Liver (tissue), 9 donors: ENCODE results near the gene MAP1S. TPM values are rescaled to one million over a fixed set of nuclear protein-coding genes. Genes with fewer than 3 reads are reported as not detected.

Experiments
- DNase-seq: peaks from one replicate; pipeline ENCODE4 v3.0.0-alpha.2; 2017; ENCODE audit warnings: low spot score
- H3K27ac ChIP-seq, 2 donors: one replicate each; pipeline ENCODE4 v1.7.0; 2013; ENCODE audit warnings: inconsistent platforms in 2 of 2, low read length in 2 of 2, control low read depth in 1 of 2, low read depth in 1 of 2, mild to moderate bottlenecking in 1 of 2
- H3K27me3 ChIP-seq, 4 donors: one replicate each; pipeline versions ENCODE4 v1.6.1 to v1.7.0; 2013; ENCODE audit warnings: low read length in 3 of 4, inconsistent platforms in 1 of 4, mild to moderate bottlenecking in 1 of 4, moderate library complexity in 1 of 4; ENCODE audit not compliant: control insufficient read depth in 4 of 4, insufficient read depth in 4 of 4
- H3K36me3 ChIP-seq, 4 donors: one replicate each; pipeline versions ENCODE4 v1.6.1 to v1.7.0; 2013; ENCODE audit warnings: low read length in 3 of 4, mild to moderate bottlenecking in 3 of 4, low read depth in 1 of 4, moderate library complexity in 1 of 4; ENCODE audit not compliant: control insufficient read depth in 4 of 4, insufficient read depth in 3 of 4
- H3K4me1 ChIP-seq, 4 donors: one replicate each; pipeline versions ENCODE4 v1.6.1 to v1.7.0; 2013; ENCODE audit warnings: low read length in 3 of 4, mild to moderate bottlenecking in 3 of 4, moderate library complexity in 1 of 4; ENCODE audit not compliant: control insufficient read depth in 4 of 4, insufficient read depth in 4 of 4
- H3K4me3 ChIP-seq, 3 donors: one replicate each; pipeline versions ENCODE4 v1.6.1 to v1.7.0; 2013; ENCODE audit warnings: low read length in 3 of 3, control low read depth in 1 of 3, low read depth in 1 of 3, mild to moderate bottlenecking in 1 of 3
- H3K9ac ChIP-seq, 2 donors: one replicate each; pipeline ENCODE4 v1.7.0; 2013; ENCODE audit warnings: low read length in 2 of 2, mild to moderate bottlenecking in 2 of 2, moderate library complexity in 2 of 2, control low read depth in 1 of 2, low read depth in 1 of 2
- H3K9me3 ChIP-seq, 4 donors: one replicate each; pipeline versions ENCODE4 v1.6.1 to v1.7.0; 2013; ENCODE audit warnings: low read length in 3 of 4; ENCODE audit not compliant: control insufficient read depth in 4 of 4
- ATF3 ChIP-seq: IDR thresholded peaks from 2 replicates; pipeline ENCODE4 v1.6.1; 2016; ENCODE audit warnings: antibody characterized with exemption
- EGR1 ChIP-seq, 2 donors: IDR thresholded peaks; 2 replicates each; pipeline ENCODE4 v1.6.1; 2016 to 2018; ENCODE audit warnings: antibody characterized with exemption in 2 of 2, low read depth in 2 of 2
- FOXA1 ChIP-seq: IDR thresholded peaks from 2 replicates; pipeline ENCODE4 v1.6.1; 2016; ENCODE audit warnings: antibody characterized with exemption
- FOXA2 ChIP-seq: IDR thresholded peaks from 2 replicates; pipeline ENCODE4 v1.6.1; 2016; ENCODE audit warnings: antibody characterized with exemption
- GABPA ChIP-seq, 2 donors: IDR thresholded peaks in 1 of 2; conservative IDR thresholded peaks in 1 of 2; 2 replicates each; pipeline ENCODE4 v1.6.1; 2016; ENCODE audit warnings: antibody characterized with exemption in 2 of 2, mild to moderate bottlenecking in 1 of 2, moderate library complexity in 1 of 2
- HNF4A ChIP-seq, 2 donors: conservative IDR thresholded peaks; 2 replicates each; pipeline ENCODE4 v1.6.1; 2016; ENCODE audit warnings: antibody characterized with exemption in 2 of 2, mild to moderate bottlenecking in 2 of 2
- JUND ChIP-seq, 2 donors: IDR thresholded peaks; 2 replicates each; pipeline ENCODE4 v1.6.1; 2016; ENCODE audit warnings: antibody characterized with exemption in 2 of 2
- MAX ChIP-seq: IDR thresholded peaks from 2 replicates; pipeline ENCODE4 v1.6.1; 2016; ENCODE audit warnings: antibody characterized with exemption
- NR2F2 ChIP-seq: IDR thresholded peaks from 2 replicates; pipeline ENCODE4 v1.6.1; 2016; ENCODE audit warnings: antibody characterized with exemption
- RAD21 ChIP-seq, 2 donors: IDR thresholded peaks; 2 replicates each; pipeline ENCODE4 v1.6.1; 2016; ENCODE audit warnings: antibody characterized with exemption in 2 of 2, mild to moderate bottlenecking in 2 of 2
- REST ChIP-seq: IDR thresholded peaks from 2 replicates; pipeline ENCODE4 v1.6.1; 2016; ENCODE audit warnings: antibody characterized with exemption, mild to moderate bottlenecking
- RXRA ChIP-seq, 2 donors: IDR thresholded peaks; 2 replicates each; pipeline ENCODE4 v1.6.1; 2017 to 2018; ENCODE audit warnings: antibody characterized with exemption in 2 of 2, mild to moderate bottlenecking in 1 of 2
- TAF1 ChIP-seq: conservative IDR thresholded peaks from 2 replicates; pipeline ENCODE4 v1.6.1; 2016; ENCODE audit warnings: antibody characterized with exemption, mild to moderate bottlenecking
- ZBTB33 ChIP-seq: IDR thresholded peaks from 2 replicates; pipeline ENCODE4 v1.6.1; 2016; ENCODE audit warnings: antibody characterized with exemption
- WGBS: extraction: QIAGEN DNeasy Blood & Tissue Kit; methylation state at CpG from one replicate; pipeline ENCODE4 v1.1.7; 2013; 5-methylcytosine and 5-hydroxymethylcytosine counted together
- polyA plus RNA-seq, 2 donors: library from polyadenylated mRNA; stranded (reverse) in 1 of 2; unstranded in 1 of 2; fragments of 200-250 nt in 1 of 2; fragments of >200 nt in 1 of 2; fragmentation: Nextera tagmentation in 1 of 2; extraction: Ambion mirVana in 1 of 2; gene quantifications; one replicate each; pipeline versions ENCODE4 v1.2.1 to v1.2.3, GENCODE V29; 2013 to 2015
- total RNA-seq, 2 donors: library from RNA; depleted of rRNA; stranded (reverse); fragments of >200 nt; gene quantifications; one replicate each; pipeline ENCODE4 v1.2.3, GENCODE V29; 2014
- donor health status: healthy.
- donor health status: healthy.
- donor health status: healthy.
- donor health status: healthy.
- donor health status: healthy.

MAP1S gene
- total and polyA plus RNA-seq, 4 donors: 8.2 to 20.3 (median 10.6) TPM

- TF ChIP-seq JUND (IDR thresholded peaks at IDR 0.05): no peak
- no peak for TF ChIP-seq ATF3
Measured at GRCh38 chr19:17673937-17674799, 45.1 kb upstream of the MAP1S start (continued).

- DNase-seq: no peak
- WGBS: 56% methylated on average over 2 of the region's 2 CpGs
- H3K9ac ChIP-seq: no peak overlapping the region
Measured at GRCh38 chr19:17676295-17676694, 43.0 kb upstream of the MAP1S start.

GRCh38 chr19:17677002-17677401, 42.3 kb upstream of the MAP1S start:
- Histone ChIP-seq H3K27ac (no peak overlapping the region), H3K9ac (no peak overlapping the region), H3K4me3 (no peak overlapping the region), H3K36me3 (no peaks in the 10 kb centered on the region), H3K9me3 (peaks cover 0 to under 1% (median 0%) of the 10 kb centered on the region in 4 donors), H3K27me3 (peaks cover 0 to 3% (median 1%) of the 10 kb centered on the region in 4 donors), H3K4me1 (peaks cover 0 to 3% (median 0%) of the 10 kb centered on the region in 4 donors)
- TF ChIP-seq NR2F2 (no peak), TAF1 (no peak), RAD21 (IDR thresholded peaks at IDR 0.05) (no peak), RXRA (IDR thresholded peaks at IDR 0.05) (no peak), EGR1 (IDR thresholded peaks at IDR 0.05; ENCODE audit: low read depth in 2 of 2) (no peak), GABPA (IDR thresholded peaks at IDR 0.05 in 1 of 2, conservative IDR thresholded peaks at IDR 0.05 in 1 of 2) (no peak), ZBTB33 (no peak), MAX (no peak), JUND (IDR thresholded peaks at IDR 0.05) (no peak)
- WGBS: 79% methylated on average over 2 of the region's 2 CpGs
- DNase-seq: no peak

More at GRCh38 chr19:17676295-17676694, 43.0 kb upstream of the MAP1S start:
- no peak overlapping the region for H3K4me3 ChIP-seq
- TF ChIP-seq HNF4A (conservative IDR thresholded peaks at IDR 0.05) (no peak), REST (no peak), RXRA (IDR thresholded peaks at IDR 0.05) (no peak), TAF1 (no peak), ATF3 (no peak), FOXA2 (no peak), FOXA1 (no peak), GABPA (IDR thresholded peaks at IDR 0.05 in 1 of 2, conservative IDR thresholded peaks at IDR 0.05 in 1 of 2) (no peak), MAX (no peak)
- peaks cover 0 to 2% (median 0%) of the 10 kb centered on the region in 4 donors for H3K9me3 ChIP-seq
- H3K27me3 ChIP-seq: peaks cover 0 to 3% (median 1%) of the 10 kb centered on the region in 4 donors
- no peak overlapping the region for H3K27ac ChIP-seq
- no peaks in the 10 kb centered on the region for H3K36me3 ChIP-seq
- H3K4me1 ChIP-seq: peaks cover 0 to 3% (median 0%) of the 10 kb centered on the region in 4 donors
